Measurements from ENCODE around the gene SGPL1. TPM values are rescaled to one million over a fixed set of nuclear protein-coding genes. Genes with fewer than 3 reads are reported as not detected.

The SGPL1 gene
- total RNA-seq, 1 experiment from 2014 or later = 127 TPM

- no peak for DNase-seq
- no peaks in the 10 kb centered on the region for H3K4me1 Mint-ChIP-seq (ENCODE audit: low read depth, unreplicated experiment)
- no peaks in the 10 kb centered on the region for H3K36me3 ChIP-seq (ENCODE audit: control insufficient read depth, insufficient read depth, low read length)
- peaks cover 15% of the 10 kb centered on the region for H3K9me3 Mint-ChIP-seq (ENCODE audit: unreplicated experiment)
- peaks cover 13% of the 10 kb centered on the region for H3K27me3 Mint-ChIP-seq (ENCODE audit: insufficient read depth, unreplicated experiment)
- TF ChIP-seq CTCF (IDR thresholded peaks at IDR 0.05; ENCODE audit: insufficient read depth in 1 of 2, low read depth in 1 of 2, low read length in 1 of 2, severe bottlenecking in 1 of 2, unreplicated experiment in 1 of 2) = no peak
- POLR2A ChIA-PET = no interaction called here
- 0 out of 2 replicates have a peak, but pooled peaks cover 3% of the 10 kb centered on the region for H3K27me3 ChIP-seq (replicated peaks; ENCODE audit: control insufficient read depth, insufficient read depth, low read length)
- peaks cover 16% of the 10 kb centered on the region for H3K9me3 ChIP-seq
- no peak overlapping the region for H3K27ac Mint-ChIP-seq (ENCODE audit: unreplicated experiment)
- CTCF ChIA-PET = no interaction called here
- H3K4me3 ChIP-seq (ENCODE audit: low read depth, low read length) = no peak overlapping the region
- no peaks in the 10 kb centered on the region for H3K36me3 Mint-ChIP-seq (ENCODE audit: insufficient read depth, unreplicated experiment)
- H3K4me1 ChIP-seq = no peaks in the 10 kb centered on the region
- no TSS peak for BruUV-seq (replicated peaks)
- H3K4me3 Mint-ChIP-seq (ENCODE audit: unreplicated experiment) = no peak overlapping the region
- intact Hi-C loops (cut with micrococcal nuclease; ENCODE audit: unreplicated experiment) = no loop called here
These were observed 31.7 kb upstream of the SGPL1 start for GRCh38 chr10:70784016-70784415.

- no peak for DNase-seq
- Histone ChIP-seq H3K36me3 (ENCODE audit: control insufficient read depth, insufficient read depth, low read length) (no peaks in the 10 kb centered on the region), H3K4me1 (no peaks in the 10 kb centered on the region), H3K9me3 (peaks cover 16% of the 10 kb centered on the region), H3K4me3 (ENCODE audit: low read depth, low read length) (no peak overlapping the region), H3K27me3 (replicated peaks; ENCODE audit: control insufficient read depth, insufficient read depth, low read length) (0 out of 2 replicates have a peak, but pooled peaks cover 3% of the 10 kb centered on the region)
- H3K27ac Mint-ChIP-seq (ENCODE audit: unreplicated experiment) = no peak overlapping the region
- CTCF ChIA-PET = interaction anchor here (0.6 kb wide), 1 partner anchor 825 kb away, joined by 4 read pairs; no protein-coding TSS in a partner anchor
- no peaks in the 10 kb centered on the region for H3K4me1 Mint-ChIP-seq (ENCODE audit: low read depth, unreplicated experiment)
- POLR2A ChIA-PET = no interaction called here
- peaks cover 19% of the 10 kb centered on the region for H3K9me3 Mint-ChIP-seq (ENCODE audit: unreplicated experiment)
- H3K36me3 Mint-ChIP-seq (ENCODE audit: insufficient read depth, unreplicated experiment) = no peaks in the 10 kb centered on the region
- no peak for TF ChIP-seq CTCF (IDR thresholded peaks at IDR 0.05; ENCODE audit: insufficient read depth in 1 of 2, low read depth in 1 of 2, low read length in 1 of 2, severe bottlenecking in 1 of 2, unreplicated experiment in 1 of 2)
- BruUV-seq (replicated peaks) = no TSS peak
- peaks cover 16% of the 10 kb centered on the region for H3K27me3 Mint-ChIP-seq (ENCODE audit: insufficient read depth, unreplicated experiment)
- intact Hi-C loops (cut with micrococcal nuclease; ENCODE audit: unreplicated experiment) = no loop called here
- no peak overlapping the region for H3K4me3 Mint-ChIP-seq (ENCODE audit: unreplicated experiment)
These were observed 31.3 kb upstream of the SGPL1 start for GRCh38 chr10:70784471-70784870.

GRCh38 chr10:70785190-70785589, 30.6 kb upstream of the SGPL1 start, which contains the start of gene TBATA:
Gene TBATA, minus strand, starts transcription at chr10:70785377. Its CDS starts 1,998 bp downstream, at chr10:70783379.
- BruUV-seq (replicated peaks) = no TSS peak

More at GRCh38 chr10:70785190-70785589, 30.6 kb upstream of the SGPL1 start, which contains the start of gene TBATA:
- H3K9me3 Mint-ChIP-seq (ENCODE audit: unreplicated experiment) = peaks cover 19% of the 10 kb centered on the region
- Histone ChIP-seq H3K9me3 (peaks cover 16% of the 10 kb centered on the region), H3K36me3 (ENCODE audit: control insufficient read depth, insufficient read depth, low read length) (no peaks in the 10 kb centered on the region), H3K4me1 (no peaks in the 10 kb centered on the region), H3K27me3 (replicated peaks; ENCODE audit: control insufficient read depth, insufficient read depth, low read length) (0 out of 2 replicates have a peak, but pooled peaks cover 3% of the 10 kb centered on the region), H3K4me3 (ENCODE audit: low read depth, low read length) (no peak within 1 kb of the TSS)
- POLR2A ChIA-PET = no interaction called here
- CTCF ChIA-PET = no interaction called here
- TF ChIP-seq CTCF (IDR thresholded peaks at IDR 0.05; ENCODE audit: insufficient read depth in 1 of 2, low read depth in 1 of 2, low read length in 1 of 2, severe bottlenecking in 1 of 2, unreplicated experiment in 1 of 2) = no peak
- no peak within 1 kb of the TSS for H3K27ac Mint-ChIP-seq (ENCODE audit: unreplicated experiment)
- no peak for DNase-seq
- H3K4me1 Mint-ChIP-seq (ENCODE audit: low read depth, unreplicated experiment) = no peaks in the 10 kb centered on the region
- intact Hi-C loops (cut with micrococcal nuclease; ENCODE audit: unreplicated experiment) = no loop called here
- H3K27me3 Mint-ChIP-seq (ENCODE audit: insufficient read depth, unreplicated experiment) = peaks cover 16% of the 10 kb centered on the region
- H3K36me3 Mint-ChIP-seq (ENCODE audit: insufficient read depth, unreplicated experiment) = no peaks in the 10 kb centered on the region
- H3K4me3 Mint-ChIP-seq (ENCODE audit: unreplicated experiment) = no peak within 1 kb of the TSS

Measured in Caco-2 (cell line).